ENCODE measurements around the gene AREL1.

Gene AREL1

GRCh38 chr14:74660167-74660566 is 52.7 kb downstream of the AREL1 start:
- DNase-seq, result no peak
- H3K4me3 Mint-ChIP-seq, result no peak overlapping the region
- H3K27ac Mint-ChIP-seq, result no peak overlapping the region
- H3K27me3 Mint-ChIP-seq, result no peaks in the 10 kb centered on the region
- H3K4me1 Mint-ChIP-seq (ENCODE audit: low read depth), result no peaks in the 10 kb centered on the region
- no peaks in the 10 kb centered on the region for H3K9me3 Mint-ChIP-seq
- peaks cover 79% of the 10 kb centered on the region for H3K36me3 Mint-ChIP-seq (ENCODE audit: low read depth)

GRCh38 chr14:74658535-74659131 is 54.2 kb downstream of the AREL1 start:
- Mint-ChIP-seq H3K27me3 (no peaks in the 10 kb centered on the region), H3K27ac (no peak overlapping the region), H3K9me3 (no peaks in the 10 kb centered on the region), H3K4me3 (no peak overlapping the region), H3K36me3 (ENCODE audit: low read depth) (peaks cover 74% of the 10 kb centered on the region), H3K4me1 (ENCODE audit: low read depth) (no peaks in the 10 kb centered on the region)
- DNase-seq, result no peak

- H3K4me3 Mint-ChIP-seq, result no peak overlapping the region
- H3K27me3 Mint-ChIP-seq, result no peaks in the 10 kb centered on the region
- H3K36me3 Mint-ChIP-seq (ENCODE audit: low read depth), result peaks cover 62% of the 10 kb centered on the region
- no peaks in the 10 kb centered on the region for H3K9me3 Mint-ChIP-seq
- no peaks in the 10 kb centered on the region for H3K4me1 Mint-ChIP-seq (ENCODE audit: low read depth)
- no peak for DNase-seq
- H3K27ac Mint-ChIP-seq, result peak overlapping the region; percentile 10
Measured at GRCh38 chr14:74656964-74657363, 55.9 kb downstream of the AREL1 start.

DNA sequence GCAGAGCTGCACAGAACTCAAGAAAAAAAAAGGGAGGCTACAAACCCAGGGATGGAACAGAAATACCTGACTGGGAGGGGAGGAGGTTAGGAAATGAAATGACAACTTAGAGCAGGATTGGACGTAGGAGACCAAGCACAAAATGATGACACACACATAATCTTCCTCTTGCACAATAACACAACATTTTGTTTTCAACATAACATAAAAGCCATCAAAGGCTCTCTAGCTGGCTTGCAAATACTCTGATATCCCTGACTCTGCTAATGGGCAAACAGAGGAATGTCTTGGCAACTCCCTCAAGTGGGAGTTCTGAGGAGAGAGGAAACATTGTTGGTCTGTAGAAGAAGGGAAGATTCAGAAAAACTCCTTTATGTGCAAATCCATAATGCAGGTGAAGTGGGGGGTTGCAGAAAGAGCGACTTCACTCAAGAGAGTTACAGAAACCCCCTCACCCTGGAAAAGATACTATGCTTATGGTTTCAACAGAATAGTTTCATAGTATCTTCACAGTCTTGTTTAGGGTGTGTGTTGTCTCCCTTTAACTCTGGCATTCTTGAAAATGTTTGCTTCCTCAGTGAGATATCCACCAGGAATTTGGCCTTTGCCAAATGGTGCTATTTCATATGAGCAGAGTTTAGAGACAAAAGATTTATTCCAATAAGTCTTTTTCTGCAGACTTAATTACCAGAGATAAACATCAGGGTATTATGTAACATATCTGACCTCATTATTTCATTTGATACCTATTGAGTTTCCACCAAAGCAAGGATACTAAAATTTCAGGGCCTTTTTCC is 57.1 kb downstream of the AREL1 start:
- H3K4me3 Mint-ChIP-seq, result no peak overlapping the region
- peaks cover 51% of the 10 kb centered on the region for H3K36me3 Mint-ChIP-seq (ENCODE audit: low read depth)
- H3K27me3 Mint-ChIP-seq, result no peaks in the 10 kb centered on the region
- no peaks in the 10 kb centered on the region for H3K9me3 Mint-ChIP-seq
- H3K27ac Mint-ChIP-seq, result no peak overlapping the region
- no peak for DNase-seq
- peaks cover 5% of the 10 kb centered on the region for H3K4me1 Mint-ChIP-seq (ENCODE audit: low read depth)

GRCh38 chr14:74654931-74655330 is 57.9 kb downstream of the AREL1 start:
- Mint-ChIP-seq H3K9me3 (no peaks in the 10 kb centered on the region), H3K4me3 (no peak overlapping the region), H3K27ac (no peak overlapping the region), H3K4me1 (ENCODE audit: low read depth) (peaks cover 5% of the 10 kb centered on the region), H3K27me3 (no peaks in the 10 kb centered on the region), H3K36me3 (ENCODE audit: low read depth) (peaks cover 42% of the 10 kb centered on the region)
- no peak for DNase-seq

DNA sequence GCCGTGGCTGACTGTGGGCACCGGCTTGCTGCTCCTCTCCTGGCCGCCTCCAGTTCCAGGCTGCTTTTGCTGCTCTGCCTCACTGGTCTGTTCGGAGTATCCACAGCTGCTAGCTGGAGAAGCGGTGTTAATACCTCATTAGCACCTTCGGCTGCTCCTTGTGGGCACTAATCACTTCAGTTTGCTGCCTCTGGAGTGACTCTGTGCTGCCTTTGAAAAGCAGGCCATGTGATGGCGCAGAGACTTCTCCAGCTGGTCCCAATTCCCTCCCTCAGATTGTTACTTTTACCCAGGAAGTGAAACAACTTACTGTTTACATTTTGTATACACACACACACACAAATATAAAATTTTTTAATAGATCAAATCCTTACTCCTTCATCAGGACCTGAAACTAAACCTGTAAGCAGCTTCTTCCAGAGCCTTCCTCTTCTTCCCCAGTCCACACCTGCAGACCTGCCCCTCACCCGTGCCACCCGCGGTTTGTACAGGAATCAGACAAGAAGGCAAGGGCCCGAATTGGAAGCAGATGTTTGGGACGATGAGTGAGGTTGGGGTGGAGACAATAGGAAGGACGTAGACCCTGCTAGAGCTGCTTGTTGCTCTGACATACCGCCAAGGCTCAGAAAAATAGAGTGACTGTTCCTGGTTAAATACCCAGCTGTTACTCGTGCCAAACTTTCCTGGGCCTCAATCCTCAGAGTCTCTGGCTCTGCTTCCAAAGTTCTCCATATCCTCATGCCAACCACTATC is 59.3 kb downstream of the AREL1 start:
- H3K4me1 Mint-ChIP-seq (ENCODE audit: low read depth), result peaks cover 5% of the 10 kb centered on the region
- no peaks in the 10 kb centered on the region for H3K27me3 Mint-ChIP-seq
- peak overlapping the region; percentile 27 for H3K27ac Mint-ChIP-seq
- H3K9me3 Mint-ChIP-seq, result no peaks in the 10 kb centered on the region
- no peak for DNase-seq
- no peak overlapping the region for H3K4me3 Mint-ChIP-seq
- peaks cover 32% of the 10 kb centered on the region for H3K36me3 Mint-ChIP-seq (ENCODE audit: low read depth)

DNA sequence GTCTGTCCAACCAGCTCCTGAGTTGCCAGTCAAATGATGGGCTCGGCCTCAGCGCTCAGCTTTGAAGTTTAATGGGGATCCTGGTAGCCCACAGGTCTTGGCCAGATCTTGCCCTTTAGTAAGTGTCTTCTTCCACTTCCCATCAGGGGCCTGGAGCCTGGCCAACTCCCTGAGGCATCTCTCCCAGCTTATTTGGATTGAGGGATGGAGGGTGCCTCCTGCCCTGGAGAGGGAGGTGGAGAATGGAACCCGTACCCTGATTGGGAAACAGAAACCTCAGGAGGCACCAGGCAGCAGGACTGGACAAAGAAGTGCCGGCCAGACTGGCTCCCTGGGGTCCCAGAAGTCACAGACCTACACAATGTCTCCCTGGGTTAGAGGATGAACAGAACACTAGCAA is 60.3 kb downstream of the AREL1 start:
- Mint-ChIP-seq H3K36me3 (ENCODE audit: low read depth) (peaks cover 29% of the 10 kb centered on the region), H3K27ac (no peak overlapping the region), H3K4me3 (no peak overlapping the region), H3K4me1 (ENCODE audit: low read depth) (peaks cover 5% of the 10 kb centered on the region), H3K27me3 (no peaks in the 10 kb centered on the region), H3K9me3 (no peaks in the 10 kb centered on the region)
- DNase-seq, result no peak

DNA sequence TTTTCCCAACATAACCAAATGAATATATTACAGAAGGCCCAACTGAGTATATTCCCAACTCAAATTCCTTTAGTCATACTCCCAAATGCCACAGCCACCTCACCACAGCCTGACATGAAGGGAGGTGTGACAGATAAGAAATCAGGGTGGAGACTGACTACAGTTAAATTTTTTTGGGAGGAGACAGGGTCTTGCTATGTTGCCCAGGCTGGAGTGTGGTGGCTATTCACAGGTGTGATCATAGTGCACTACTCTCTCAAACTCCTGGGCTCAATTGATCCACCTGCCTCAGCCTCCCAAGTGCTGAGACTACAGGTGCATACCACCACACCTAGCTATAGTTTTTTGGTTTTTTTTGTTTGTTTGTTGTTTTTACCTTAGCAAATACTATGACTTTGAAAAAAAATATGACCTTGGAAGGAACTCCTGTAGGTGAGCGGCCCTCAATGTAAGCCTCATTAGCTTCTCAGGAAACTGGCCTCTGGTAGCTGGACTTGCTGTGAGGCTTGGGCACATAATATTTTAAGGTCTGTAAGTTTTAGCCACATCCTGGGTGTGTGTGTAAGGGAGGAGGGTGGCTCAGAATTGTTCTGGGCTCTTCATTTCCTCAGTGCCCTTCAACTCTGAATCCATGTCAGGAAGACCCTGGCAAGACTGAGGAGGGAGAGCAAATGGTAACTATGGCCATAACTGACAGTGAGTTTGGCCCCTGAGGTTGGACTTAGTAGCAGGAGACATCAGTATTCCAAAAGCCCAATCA is 61.8 kb downstream of the AREL1 start:
- H3K4me3 Mint-ChIP-seq, result no peak overlapping the region
- H3K9me3 Mint-ChIP-seq, result no peaks in the 10 kb centered on the region
- H3K36me3 Mint-ChIP-seq (ENCODE audit: low read depth), result peaks cover 17% of the 10 kb centered on the region
- H3K27ac Mint-ChIP-seq, result no peak overlapping the region
- no peak for DNase-seq
- H3K27me3 Mint-ChIP-seq, result no peaks in the 10 kb centered on the region
- H3K4me1 Mint-ChIP-seq (ENCODE audit: low read depth), result peaks cover 5% of the 10 kb centered on the region

DNA sequence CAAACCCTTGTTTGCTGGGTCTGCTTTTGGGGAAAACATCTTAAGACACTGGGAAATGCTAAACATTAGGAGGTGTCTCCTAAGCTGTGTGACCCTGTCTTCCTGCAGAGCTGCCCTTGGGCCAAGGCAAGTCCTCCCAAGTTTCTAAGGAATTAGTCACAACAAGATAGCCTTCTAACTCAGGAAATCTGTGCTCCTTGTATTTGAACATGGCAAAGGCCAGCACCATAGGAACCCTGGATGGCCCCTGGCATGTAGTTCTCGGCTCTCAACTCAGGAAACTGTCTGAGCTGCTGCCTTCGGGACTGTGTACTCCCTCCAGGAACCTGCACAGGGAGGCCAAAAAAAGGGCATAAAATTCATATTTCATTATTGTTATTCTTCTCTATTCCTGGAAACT is 63.2 kb downstream of the AREL1 start:
- H3K36me3 Mint-ChIP-seq (ENCODE audit: low read depth), result peaks cover 13% of the 10 kb centered on the region
- no peaks in the 10 kb centered on the region for H3K9me3 Mint-ChIP-seq
- H3K27me3 Mint-ChIP-seq, result no peaks in the 10 kb centered on the region
- DNase-seq, result no peak
- no peak overlapping the region for H3K4me3 Mint-ChIP-seq
- peaks cover 5% of the 10 kb centered on the region for H3K4me1 Mint-ChIP-seq (ENCODE audit: low read depth)
- no peak overlapping the region for H3K27ac Mint-ChIP-seq

GRCh38 chr14:74649167-74649566 is 63.7 kb downstream of the AREL1 start:
- H3K27me3 Mint-ChIP-seq, result no peaks in the 10 kb centered on the region
- DNase-seq, result no peak
- no peaks in the 10 kb centered on the region for H3K9me3 Mint-ChIP-seq
- H3K27ac Mint-ChIP-seq, result no peak overlapping the region
- H3K4me3 Mint-ChIP-seq, result no peak overlapping the region
- H3K36me3 Mint-ChIP-seq (ENCODE audit: low read depth), result peaks cover 8% of the 10 kb centered on the region
- peaks cover 5% of the 10 kb centered on the region for H3K4me1 Mint-ChIP-seq (ENCODE audit: low read depth)

DNA sequence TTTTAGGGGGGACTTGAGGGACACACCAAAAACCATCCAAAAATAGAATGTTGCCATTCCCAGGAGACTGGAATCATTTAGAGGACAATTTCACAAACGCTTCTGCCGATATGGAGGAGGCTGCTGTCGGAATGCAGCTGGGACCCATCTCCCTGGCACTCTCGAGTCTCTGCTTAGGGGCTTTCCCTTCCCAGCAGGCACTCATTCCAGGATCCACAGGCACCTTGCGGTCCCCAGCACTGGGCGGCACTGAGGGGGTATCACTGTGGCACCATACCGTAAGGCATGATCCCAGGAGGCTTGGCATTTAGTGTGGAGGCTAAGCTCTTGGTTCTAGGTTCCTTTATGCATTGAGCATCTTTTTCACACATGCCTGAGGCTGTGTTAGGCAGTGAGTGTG is 64.3 kb downstream of the AREL1 start:
- H3K27me3 Mint-ChIP-seq, result no peaks in the 10 kb centered on the region
- H3K27ac Mint-ChIP-seq, result no peak overlapping the region
- peaks cover 4% of the 10 kb centered on the region for H3K36me3 Mint-ChIP-seq (ENCODE audit: low read depth)
- H3K9me3 Mint-ChIP-seq, result no peaks in the 10 kb centered on the region
- peaks cover 5% of the 10 kb centered on the region for H3K4me1 Mint-ChIP-seq (ENCODE audit: low read depth)
- DNase-seq, result no peak
- H3K4me3 Mint-ChIP-seq, result no peak overlapping the region

DNA sequence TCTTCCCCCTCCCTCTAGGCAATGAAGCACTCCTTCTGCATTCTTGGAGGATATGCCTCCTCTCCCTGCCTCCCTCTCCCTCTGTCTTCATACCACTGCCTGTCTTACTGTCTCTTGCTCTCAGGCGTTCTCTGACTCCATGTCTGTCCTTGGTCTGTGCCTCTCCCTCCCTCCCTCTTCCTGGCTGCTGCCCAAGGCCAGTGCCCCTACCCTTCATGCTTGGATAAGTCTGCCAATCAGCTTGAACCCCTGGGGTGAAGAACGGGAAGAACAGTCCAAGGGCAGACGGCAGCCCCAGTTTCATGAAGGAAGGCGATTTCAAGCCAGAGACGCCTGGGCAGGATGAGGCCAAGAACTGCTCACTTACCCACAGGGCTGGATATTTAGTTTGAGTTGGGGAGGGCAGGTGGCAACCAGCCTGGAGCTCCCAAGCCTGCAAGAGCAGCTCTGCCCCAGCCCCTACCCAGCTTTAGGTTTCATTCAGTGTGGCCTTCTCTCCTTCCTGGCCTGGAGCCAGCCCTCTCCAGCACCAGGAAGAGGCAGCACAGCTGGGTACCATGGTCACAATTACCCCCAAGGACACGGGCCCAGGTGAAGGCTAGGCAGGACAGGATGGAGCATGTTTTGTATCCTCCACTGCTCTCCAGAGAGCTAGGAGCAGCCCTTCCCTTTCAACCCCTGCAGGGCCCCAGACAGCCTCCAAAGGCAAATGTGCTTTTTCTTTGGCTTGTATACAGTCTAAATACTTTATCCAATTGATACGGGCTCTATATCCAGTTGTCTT is 65.0 kb downstream of the AREL1 start:
- H3K4me1 Mint-ChIP-seq (ENCODE audit: low read depth), result peaks cover 5% of the 10 kb centered on the region
- no peak overlapping the region for H3K4me3 Mint-ChIP-seq
- DNase-seq, result no peak
- H3K36me3 Mint-ChIP-seq (ENCODE audit: low read depth), result no peaks in the 10 kb centered on the region
- no peaks in the 10 kb centered on the region for H3K9me3 Mint-ChIP-seq
- H3K27me3 Mint-ChIP-seq, result no peaks in the 10 kb centered on the region
- H3K27ac Mint-ChIP-seq, result no peak overlapping the region

GRCh38 chr14:74647061-74647677 is 65.7 kb downstream of the AREL1 start:
- no peak for DNase-seq
- peaks cover 5% of the 10 kb centered on the region for H3K4me1 Mint-ChIP-seq (ENCODE audit: low read depth)
- H3K9me3 Mint-ChIP-seq, result no peaks in the 10 kb centered on the region
- H3K36me3 Mint-ChIP-seq (ENCODE audit: low read depth), result no peaks in the 10 kb centered on the region
- H3K27me3 Mint-ChIP-seq, result no peaks in the 10 kb centered on the region
- no peak overlapping the region for H3K27ac Mint-ChIP-seq
- no peak overlapping the region for H3K4me3 Mint-ChIP-seq
